ENCODE measurements around the gene C6orf62. TPM values are rescaled to one million over a fixed set of nuclear protein-coding genes. Genes with fewer than 3 reads are reported as not detected.
"Not testable (repeated sequence)": the region's sequence is repeated elsewhere in the genome, so short reads cannot be mapped to it uniquely, and the experiment has no call there.

The C6orf62 gene
- total RNA-seq, 1 donor from 2014 or later: 113 TPM

DNA sequence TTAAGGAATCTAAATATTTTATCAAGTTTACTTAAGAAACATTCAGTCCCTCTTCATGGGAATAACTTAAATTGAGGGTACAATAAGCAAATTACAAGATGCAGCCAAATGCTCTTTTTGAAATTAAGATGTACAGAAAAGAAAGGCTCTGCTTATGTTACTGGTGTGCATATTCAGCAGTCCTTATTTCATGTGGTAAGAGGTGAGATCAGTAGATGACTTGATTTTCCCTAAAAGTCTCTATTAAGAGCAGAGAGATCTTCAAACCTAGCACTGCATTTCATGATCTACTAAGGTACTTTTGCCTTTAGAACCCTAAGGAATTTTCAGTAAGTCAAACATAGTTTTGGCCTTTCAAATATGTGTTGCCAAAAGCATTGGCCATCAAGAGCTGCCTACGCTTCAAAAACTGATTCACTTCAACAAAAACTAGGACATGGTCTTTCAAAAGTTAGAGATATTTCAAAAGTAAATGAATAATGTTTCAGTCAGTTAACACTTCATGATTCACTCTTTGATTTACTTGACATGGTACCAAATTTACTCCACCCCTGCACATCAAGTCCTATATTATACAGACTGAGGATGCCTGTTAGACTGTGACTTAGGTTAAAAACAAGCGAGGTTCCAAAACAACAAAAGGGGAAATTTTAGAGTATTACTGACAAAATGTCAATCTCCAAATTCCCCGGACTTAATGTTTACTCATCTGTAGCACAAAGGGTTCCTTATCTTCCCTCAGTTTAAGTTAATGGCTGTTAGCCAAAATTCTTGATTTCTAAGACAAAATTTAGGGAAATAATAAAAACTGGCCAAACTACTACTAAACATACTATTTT is 19.2 kb downstream of the C6orf62 start:
- DNase-seq (ENCODE audit: low spot score): no peak

DNA sequence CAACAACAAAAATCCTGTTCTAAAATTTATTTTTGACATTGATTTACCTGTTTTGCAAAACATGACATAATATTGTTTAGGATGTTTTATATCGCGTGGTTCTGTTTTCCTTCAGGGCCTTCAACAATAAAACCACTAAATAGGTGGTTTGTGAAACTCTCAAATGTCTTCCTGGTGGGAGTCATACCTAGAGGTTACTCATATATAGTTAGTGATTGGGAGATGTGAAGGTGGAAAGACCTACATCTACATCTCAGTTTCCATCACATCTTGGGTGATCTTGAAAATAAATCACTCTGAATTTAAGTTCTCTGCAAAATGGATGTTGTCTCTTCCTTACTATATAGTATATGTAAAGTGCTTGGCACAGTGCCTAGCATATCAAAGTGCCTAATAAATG is 22.9 kb downstream of the C6orf62 start:
- DNase-seq (ENCODE audit: low spot score): no peak

DNA sequence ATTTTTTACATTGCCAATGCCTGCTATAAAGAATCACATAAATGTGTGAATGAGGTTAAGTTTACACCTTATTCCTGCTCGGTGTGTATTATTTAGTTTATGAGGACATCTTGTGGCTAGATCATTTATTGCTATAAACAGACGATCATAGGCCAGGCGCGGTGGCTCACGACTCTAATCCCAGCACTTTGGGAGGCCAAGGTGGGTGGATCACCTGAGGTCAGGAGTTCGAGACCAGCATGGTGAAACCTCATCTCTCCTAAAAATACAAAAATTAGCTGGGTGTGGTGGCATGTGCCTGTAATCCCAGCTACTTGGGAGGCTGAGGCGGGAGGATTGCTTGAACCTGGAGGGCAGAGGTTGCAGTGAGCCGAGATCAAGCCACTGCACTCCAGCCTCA is 23.3 kb downstream of the C6orf62 start:
- not testable (repeated sequence) for DNase-seq (ENCODE audit: low spot score)

DNA sequence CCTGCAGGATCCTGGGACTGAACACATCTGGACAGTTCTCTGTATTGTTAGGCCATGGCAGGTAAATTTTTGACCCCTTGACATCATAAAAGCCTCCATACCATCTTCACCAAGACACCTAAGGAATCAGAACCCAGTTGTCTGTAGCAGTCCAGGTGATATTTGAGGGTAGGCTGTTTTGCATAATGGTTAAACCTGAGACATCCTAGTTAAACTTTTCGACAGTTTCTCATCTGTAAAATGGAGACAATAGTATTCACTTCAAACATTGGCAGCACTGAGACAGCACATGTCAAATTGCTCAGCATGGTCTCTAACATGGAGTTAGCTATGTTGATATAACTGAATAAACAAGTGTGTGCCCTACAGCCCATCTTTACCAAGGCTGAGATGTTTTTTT is 24.8 kb downstream of the C6orf62 start:
- no peak for DNase-seq (ENCODE audit: low spot score)

DNA sequence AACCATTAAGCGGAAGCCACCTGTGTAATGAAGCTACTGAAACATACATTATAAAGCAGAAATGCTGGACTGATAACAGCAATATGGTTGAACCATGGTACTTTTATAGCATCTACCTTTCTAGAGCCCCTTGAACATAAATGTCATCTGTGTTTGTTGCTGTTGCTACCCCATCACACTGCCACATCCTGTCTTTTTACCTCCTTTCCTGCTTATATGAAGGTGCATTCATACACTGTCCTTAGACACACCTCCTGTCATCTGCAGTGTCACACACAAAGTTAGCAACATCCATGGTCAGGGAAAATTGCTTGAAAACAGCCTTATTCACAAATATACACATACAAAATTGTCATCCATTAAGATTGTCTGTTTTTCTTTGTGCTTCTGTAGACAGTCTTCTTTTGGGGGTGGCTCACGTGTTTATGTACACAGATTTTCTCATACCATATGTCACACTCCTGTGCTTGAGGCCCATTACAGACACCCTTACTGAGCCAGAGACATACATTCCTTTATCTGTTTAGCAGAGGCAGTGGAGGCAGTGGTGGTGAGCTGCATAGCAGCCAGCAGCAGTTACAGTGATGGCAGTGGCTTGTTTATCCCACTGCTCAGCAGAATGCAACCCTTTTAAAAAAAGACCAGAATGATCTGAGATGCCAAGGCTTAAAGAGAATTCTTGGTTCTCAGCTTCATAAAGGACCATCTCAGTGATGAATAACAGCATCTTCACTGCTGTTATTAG is 25.9 kb downstream of the C6orf62 start:
- no peak for DNase-seq (ENCODE audit: low spot score)

DNA sequence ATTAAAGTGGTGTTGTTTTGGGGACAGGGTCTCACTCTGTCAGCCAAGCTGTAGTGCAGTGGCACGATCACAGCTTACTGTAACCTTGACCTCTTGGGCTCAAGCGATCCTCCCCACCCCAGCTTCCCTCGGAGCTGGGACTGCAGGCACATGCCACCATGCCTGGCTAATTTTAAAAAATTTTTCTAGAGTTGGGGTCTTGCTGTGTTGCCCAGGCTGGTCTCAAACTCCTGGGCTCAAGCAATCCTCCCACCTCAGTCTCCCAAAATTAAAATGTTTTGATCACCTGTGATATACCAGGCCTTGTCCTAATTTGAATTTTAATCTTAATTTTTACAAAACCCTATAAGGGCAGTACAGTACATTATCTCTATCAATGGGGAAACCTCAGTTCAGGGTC is 26.5 kb downstream of the C6orf62 start:
- DNase-seq (ENCODE audit: low spot score): no peak

DNA sequence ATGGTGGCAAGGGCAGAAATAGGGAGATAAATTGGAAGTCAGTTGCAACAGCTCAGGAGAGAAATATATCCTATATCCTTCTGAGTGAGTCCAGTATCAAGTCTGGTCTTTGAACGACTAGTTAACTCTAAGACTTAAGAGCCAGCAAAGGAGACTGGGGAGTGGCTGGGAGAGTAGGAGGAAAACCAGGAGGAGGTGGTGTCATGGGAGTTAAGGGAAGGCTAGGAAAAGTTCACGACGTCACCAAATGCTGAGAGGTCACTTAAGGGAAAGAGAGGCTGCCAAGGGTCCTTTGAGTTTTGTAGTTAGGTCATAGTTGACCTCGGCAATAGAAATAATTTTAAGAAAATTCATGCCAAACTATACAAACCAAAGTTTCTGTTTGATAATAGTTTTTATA is 27.0 kb downstream of the C6orf62 start:
- no peak for DNase-seq (ENCODE audit: low spot score)

DNA sequence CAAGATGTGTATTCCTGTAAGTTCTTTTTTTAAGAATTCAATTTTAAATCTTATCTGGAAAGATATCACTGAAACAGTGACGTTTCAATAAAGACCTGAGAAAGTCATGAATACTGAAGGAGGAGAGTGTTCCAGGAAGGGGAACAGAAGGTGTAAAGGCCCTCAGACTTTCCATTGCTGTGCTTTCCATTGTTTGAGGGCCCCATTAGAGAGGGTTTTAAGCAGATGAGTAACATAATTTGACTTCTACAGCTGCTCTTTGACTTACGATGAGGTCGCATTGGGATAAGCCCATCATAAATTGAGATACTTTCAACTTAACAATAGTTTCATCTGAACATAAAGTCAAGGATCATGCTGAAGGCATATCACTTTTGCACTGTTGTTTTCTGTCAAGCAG is 27.4 kb downstream of the C6orf62 start:
- DNase-seq (ENCODE audit: low spot score): no peak

DNA sequence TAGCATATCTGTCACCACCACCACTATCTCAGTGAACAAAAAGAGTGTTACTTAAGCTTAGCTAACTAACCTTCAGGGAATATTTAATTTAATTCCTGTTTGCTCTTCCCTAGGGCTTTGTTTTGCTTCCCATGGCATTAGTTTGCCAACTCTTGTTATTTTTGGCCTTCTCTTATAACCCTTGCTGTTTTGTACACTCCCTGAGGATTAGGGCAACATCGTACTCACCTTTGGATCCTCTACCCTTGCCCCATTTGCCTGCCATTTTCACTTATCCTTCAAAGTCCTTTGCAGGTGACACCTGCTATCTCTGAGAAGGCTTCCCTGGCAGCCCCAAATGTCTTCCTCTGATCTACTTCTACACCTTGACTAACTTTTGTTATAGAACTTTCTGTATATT is 28.4 kb downstream of the C6orf62 start:
- DNase-seq (ENCODE audit: low spot score): no peak

DNA sequence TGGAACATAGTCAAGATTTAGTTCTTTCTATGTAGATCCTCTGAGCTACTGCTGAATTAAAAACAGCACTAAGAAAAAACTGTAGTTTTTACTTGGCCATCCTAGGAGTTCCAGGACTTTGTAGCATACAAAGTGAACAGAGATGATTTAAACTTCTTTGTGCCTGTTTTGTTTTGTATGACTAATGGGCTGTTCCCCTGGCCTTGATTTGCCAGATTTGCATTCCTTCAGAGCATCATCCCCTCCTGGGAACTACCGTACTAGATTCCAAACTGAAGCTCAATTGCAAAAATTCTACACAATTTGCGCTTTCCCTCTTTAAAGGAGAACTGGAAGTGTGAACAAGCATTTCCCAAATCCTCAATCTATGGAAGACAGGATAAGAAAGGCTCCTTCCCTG is 29.0 kb downstream of the C6orf62 start:
- DNase-seq (ENCODE audit: low spot score): no peak

DNA sequence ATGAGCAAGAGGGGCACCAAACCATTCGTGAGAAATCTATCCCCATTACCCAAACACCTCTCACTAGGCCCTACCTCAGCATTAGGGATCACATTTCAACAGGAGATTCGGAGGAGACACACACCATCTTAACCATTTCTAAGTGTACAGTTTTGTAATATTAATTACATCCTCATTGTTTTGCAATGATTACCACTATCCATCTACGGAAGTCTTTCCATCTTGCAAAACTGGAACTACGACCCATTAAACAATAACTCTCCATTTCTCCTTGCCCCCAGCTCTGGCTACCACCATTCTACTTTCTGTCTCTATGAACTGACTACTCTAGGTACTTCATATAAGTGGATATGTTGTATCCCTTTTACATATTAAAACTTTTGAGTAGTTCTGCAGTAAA is 32.0 kb downstream of the C6orf62 start:
- DNase-seq (ENCODE audit: low spot score): no peak

DNA sequence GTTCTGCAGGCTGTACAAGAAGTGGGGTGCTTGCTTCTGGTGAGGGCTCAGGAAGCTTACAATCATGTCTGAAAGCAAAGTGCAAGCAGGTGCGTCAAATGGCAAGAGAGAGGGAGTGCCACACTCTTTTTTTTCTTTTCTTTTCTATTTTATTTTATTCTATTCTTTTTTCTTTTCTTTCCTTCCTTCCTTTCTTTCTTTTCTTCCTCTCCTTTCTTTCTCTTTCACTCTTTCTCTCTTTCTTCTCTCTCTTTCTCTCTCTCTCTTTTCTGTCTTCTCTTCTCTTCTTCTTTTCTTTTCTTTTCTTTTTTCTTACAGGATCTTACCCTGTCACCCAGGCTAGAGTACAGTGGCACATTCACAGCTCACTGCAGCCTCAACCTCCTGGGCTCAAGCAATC is 32.5 kb downstream of the C6orf62 start:
- DNase-seq (ENCODE audit: low spot score): no peak

DNA sequence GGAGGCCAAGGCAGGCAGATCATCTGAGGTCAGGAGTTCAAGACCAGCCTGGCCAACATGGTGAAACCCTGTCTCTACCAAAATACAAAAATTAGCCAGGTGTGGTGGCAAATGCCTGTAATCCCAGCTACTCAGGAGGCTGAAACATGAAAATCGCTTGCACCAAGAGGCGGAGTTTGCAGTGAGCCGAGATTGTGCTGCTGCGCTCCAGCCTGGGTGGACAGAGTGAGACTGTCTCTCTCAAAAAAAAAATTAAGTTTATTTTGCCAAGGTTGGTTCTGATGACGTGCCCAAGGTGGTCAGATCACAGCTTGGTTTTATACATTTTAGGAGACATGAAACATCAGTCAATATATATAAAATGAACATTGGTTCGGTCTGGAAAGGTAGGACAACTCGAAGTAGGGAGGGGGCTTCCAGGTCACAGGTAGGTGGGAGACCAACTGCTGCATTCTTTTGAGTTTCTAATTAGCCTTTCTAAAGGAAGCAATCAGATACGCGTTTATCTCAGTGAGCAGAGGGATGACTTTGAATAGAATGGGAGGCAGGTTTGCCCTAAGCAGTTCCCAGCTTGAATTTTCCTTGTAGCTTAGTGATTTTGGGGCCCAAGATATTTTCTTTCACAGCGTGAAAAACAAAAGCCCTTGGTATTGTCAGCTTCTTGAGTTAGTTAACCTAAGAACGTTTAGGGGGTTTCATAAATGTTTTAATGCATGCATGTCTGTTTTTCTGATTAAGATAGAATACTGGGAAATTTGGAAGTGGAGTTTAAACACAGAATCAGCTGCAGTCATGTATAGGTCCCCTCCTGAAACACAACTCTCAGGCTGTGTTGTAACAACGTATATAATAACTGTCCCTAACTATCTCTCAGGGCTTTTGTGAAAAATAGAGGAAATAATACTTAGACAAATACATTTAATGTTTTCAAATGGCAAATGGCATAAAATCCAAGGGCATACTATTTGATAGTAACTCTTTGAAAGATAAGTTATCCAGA is 35.4 kb downstream of the C6orf62 start:
- DNase-seq (ENCODE audit: low spot score): no peak

DNA sequence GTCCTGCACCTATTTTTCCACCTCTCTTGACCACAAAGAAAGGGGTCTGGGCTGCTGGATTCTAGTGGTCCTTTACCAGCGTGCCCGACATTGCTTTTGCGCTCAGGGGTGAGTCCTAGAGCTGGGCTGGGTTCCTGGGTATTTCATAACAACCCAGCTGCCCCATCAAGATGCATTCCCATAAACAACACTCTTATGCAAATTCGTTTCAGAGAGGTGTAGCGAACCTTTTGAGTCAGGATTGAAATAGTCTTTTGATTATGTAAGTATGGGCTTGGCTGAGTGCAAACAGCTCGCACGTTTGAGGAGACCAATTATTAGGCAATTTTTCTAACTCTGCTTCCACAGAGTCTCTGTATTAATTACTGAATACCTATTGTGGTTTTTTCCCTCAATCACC is 38.4 kb downstream of the C6orf62 start:
- no peak for DNase-seq (ENCODE audit: low spot score)

DNA sequence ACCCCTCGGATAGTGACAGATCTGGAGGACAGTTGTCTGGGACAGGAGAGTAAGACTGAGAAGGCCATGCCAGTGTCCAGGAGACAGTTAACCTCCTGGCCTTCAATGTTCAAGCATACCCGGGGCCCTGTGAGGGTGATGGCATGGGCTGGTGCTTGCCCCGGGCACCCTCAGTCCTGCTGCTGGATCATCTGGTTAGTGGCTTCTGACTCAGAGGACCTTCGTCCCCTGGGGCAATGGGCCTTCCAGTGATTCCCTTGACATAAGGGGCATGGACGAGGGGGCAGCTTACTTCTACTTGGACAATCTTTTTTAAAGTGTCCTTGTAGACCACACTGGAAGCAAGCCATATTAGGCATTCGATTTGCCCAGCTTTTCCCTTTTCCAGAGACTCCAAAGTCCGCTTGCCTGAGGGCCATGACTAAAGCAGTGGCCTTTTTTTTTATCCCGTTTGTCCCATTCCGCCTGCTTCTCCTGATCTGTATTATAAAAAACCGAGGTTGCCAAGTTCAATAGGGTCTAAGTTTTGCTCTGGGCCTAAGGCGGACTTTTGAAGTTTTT is 40.1 kb downstream of the C6orf62 start:
- not testable (repeated sequence) for DNase-seq (ENCODE audit: low spot score)

DNA sequence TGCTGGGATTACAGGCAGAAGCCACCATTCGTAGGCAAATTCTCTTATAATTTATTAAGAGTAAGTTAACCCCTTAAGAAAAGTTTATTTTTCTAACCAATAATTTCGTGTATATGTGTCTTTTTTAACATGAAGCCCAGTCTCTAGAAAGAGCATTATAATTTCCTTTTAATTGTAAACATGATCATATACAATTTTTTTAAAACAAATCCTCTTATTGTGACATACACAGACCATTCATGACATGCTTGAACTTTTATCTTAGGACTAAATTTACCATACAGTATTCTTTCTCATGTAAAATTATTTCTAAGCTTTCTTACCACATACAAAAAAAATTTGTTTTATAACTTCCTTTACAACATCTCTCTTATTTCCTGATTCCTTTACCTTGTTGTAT is 45.3 kb downstream of the C6orf62 start:
- no peak for DNase-seq (ENCODE audit: low spot score)

DNA sequence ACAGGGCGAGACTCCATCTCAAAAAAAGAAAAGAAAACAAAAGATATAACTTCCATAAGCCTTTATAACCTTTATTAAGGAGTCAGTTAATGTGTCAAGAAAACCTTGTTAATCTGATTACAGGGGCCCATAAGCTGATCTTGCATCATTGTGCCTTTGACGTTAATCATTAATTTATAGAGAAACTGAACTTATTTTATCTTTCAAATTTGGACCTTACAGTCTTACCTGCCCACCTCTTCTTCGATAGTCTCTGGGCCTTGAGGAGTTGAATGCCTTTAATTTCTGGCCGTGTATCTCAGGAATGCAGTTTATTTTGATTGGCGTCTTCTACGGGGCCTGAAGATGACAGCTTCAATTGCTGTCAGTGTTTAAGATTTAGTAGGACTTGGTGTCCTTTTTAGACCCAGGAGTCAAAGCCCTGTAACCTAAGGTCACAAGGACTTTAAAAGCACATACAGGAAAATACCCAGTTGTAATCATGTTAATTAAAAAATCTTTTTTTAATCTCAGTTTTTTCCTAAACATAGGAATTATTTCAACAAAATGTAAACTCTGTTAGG is 46.3 kb downstream of the C6orf62 start:
- no peak for DNase-seq (ENCODE audit: low spot score)

DNA sequence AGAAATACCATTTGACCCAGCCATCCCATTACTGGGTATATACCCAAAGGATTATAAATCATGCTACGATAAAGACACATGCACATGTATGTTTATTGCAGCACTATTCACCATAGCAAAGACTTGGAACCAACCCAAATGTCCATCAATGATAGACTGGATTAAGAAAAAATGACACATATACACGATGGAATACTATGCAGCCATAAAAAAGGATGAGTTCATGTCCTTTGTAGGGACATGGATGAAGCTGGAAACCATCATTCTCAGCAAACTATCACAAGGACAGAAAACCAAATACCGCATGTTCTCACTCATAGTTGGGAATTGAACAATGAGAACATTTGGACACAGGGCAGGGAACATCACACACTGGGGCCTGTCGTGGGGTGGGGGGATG is 47.9 kb downstream of the C6orf62 start:
- not testable (repeated sequence) for DNase-seq (ENCODE audit: low spot score)

DNA sequence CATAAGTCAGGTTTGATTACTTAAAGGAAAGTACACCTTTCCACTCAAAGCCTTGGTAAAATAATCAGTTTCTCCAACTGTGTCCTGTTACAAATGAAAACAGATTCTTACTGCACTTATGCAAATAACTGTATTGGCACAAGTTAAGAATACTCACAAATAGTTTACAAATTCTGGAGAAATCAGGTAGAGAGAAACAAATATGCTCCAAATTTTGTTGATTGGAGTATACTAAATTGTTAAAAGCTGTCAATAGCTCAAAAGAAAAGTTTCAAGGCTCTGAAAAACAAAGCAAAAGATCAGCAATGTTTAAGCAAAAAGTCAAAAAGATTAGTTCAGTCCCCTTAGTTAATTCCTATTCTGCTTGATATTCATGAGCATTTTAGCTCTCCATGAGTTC is 48.5 kb downstream of the C6orf62 start:
- not testable (repeated sequence) for DNase-seq (ENCODE audit: low spot score)

DNA sequence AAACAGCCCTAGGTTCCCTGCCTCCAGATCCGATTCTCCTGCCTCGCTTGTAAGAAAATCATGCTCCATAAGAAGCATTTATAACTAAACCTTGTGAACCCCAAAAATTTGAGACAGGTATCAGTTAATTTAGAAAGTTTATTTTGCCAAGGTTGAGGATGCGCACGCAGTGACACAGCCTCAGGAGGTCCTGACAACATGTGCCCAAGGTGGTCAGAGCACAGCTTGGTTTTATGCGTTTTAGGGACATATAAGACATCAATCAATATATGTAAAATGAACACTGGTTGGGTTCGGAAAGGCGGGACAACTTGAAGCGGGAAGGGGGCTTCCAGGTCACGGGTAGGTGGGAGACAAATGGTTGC is 50.0 kb downstream of the C6orf62 start:
- no peak for DNase-seq (ENCODE audit: low spot score)
